ENCODE data around the gene ITIH3. TPM values are rescaled to one million over a fixed set of nuclear protein-coding genes. Genes with fewer than 3 reads are reported as not detected.

Gene ITIH3
- polyA plus RNA-seq, 1 experiment: 1.7 TPM

DNA sequence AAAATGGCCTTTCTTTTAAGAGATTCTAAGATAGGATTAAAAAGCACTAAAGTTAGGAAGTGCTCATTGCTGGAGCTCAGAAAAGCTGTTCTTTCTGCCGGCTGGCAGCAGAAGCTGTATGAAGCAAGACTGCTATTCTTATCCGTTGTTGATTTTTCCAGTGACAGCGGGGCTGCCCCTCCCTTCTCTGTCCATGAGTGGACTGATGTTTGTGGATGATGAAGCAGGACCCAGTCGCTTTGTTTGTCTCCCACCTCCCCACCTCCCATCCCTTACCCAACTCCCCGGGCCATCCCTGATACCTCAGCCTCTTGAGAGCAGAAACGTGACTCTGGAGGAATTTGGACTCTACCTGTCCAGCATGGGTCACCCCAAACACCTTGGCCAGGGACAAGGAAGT is 50.6 kb downstream of the ITIH3 start:
- Histone ChIP-seq H3K4me3 (ENCODE audit: low read depth, low read length) (no peak overlapping the region), H3K27me3 (ENCODE audit: control insufficient read depth, insufficient read depth, low read length) (no peaks in the 10 kb centered on the region), H3K36me3 (ENCODE audit: control insufficient read depth, insufficient read depth, low read length) (peaks cover 9% of the 10 kb centered on the region)
- DNase-seq (ENCODE audit: low read depth): no peak
- POLR2A ChIA-PET: no interaction called here
- TF ChIP-seq, protein P1, sequence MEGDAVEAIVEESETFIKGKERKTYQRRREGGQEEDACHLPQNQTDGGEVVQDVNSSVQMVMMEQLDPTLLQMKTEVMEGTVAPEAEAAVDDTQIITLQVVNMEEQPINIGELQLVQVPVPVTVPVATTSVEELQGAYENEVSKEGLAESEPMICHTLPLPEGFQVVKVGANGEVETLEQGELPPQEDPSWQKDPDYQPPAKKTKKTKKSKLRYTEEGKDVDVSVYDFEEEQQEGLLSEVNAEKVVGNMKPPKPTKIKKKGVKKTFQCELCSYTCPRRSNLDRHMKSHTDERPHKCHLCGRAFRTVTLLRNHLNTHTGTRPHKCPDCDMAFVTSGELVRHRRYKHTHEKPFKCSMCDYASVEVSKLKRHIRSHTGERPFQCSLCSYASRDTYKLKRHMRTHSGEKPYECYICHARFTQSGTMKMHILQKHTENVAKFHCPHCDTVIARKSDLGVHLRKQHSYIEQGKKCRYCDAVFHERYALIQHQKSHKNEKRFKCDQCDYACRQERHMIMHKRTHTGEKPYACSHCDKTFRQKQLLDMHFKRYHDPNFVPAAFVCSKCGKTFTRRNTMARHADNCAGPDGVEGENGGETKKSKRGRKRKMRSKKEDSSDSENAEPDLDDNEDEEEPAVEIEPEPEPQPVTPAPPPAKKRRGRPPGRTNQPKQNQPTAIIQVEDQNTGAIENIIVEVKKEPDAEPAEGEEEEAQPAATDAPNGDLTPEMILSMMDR (IDR thresholded peaks at IDR 0.05; ENCODE audit: insufficient read depth, low read depth, low read length): no peak
- CTCF ChIA-PET: interaction anchor here (0.6 to 5.5 kb wide), 13 partner anchors 9 to 441 kb away, joined by 3 to 30 read pairs (median 4); partner anchors contain the start of gene MUSTN1

DNA sequence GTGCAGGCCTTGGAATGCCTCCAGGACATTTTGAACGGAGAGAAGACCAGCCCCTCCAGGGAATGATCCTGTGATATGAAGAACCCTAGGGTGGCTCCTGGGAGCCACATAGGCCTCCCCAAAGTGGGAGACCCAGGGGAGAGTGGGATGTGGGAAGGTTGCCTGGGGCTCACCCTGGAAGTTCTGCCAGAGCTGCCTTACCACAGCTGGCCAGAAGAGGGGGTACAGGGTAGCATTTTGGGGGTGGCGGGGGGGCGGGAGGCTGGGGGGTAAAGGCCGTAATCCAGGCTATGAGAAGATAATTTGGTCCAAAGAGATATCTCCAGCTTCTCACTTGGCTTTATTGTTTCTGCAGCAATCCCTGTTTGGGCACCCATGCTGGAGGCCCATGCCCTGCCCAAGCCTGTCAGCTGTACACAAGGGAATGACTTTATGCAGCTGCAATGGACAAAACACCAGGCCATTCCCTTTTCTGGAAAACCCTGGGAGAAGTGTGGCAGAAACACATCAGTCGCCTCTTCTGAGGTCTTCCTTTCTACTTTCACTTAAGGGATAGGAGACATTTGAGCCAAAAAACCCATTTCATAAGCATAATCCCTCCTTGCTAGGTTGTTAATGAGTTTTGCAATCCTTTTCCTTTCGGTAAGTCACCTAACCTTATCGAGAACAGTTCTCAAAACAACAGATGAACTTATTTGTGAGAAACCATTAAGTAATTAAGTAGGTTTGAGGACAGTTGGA is 51.3 kb downstream of the ITIH3 start:
- DNase-seq (ENCODE audit: low read depth): no peak
- ChIA-PET POLR2A (no interaction called here), CTCF (interaction anchor here (0.7 to 5.5 kb wide), 10 partner anchors 10 to 440 kb away, joined by 3 to 30 read pairs (median 4); partner anchors contain the start of gene MUSTN1)
- Histone ChIP-seq H3K27me3 (ENCODE audit: control insufficient read depth, insufficient read depth, low read length) (no peaks in the 10 kb centered on the region), H3K4me3 (ENCODE audit: low read depth, low read length) (no peak overlapping the region), H3K36me3 (ENCODE audit: control insufficient read depth, insufficient read depth, low read length) (peaks cover 8% of the 10 kb centered on the region)
- TF ChIP-seq, protein P1 (IDR thresholded peaks at IDR 0.05; ENCODE audit: insufficient read depth, low read depth, low read length): peak; percentile 55

DNA sequence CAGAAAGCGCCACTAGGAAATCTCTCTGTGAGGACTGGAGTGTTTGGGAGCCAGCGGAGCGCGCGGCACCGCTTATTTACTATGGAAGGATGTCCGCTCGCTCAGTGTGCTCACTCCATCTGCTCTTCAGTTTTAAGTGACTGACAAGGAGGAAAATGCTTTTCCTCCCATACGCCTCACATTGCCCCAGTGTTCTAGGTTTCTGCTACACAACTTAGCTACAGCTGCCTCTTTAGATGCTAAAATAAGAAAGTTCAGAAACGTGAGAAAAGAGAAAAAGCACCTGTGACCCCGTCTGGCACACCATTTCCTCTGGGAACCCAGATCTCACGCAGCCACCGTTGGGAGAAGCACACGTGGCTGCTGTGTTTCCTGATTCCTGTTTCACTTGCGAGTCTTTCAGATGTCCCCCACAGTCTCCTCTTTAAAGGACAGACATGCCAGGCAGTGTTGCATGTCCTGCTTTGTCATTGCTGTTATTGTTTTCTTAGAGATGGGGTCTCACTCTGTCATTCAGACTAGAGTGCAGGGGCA is 51.9 kb downstream of the ITIH3 start:
- TF ChIP-seq, protein P1 (IDR thresholded peaks at IDR 0.05; ENCODE audit: insufficient read depth, low read depth, low read length): no peak
- CTCF ChIA-PET: interaction anchor here (1.1 to 5.5 kb wide), 5 partner anchors 10 to 88 kb away, joined by 3 to 30 read pairs (median 5); partner anchors contain the start of gene MUSTN1
- no peak overlapping the region for H3K4me3 ChIP-seq (ENCODE audit: low read depth, low read length)
- peaks cover 6% of the 10 kb centered on the region for H3K36me3 ChIP-seq (ENCODE audit: control insufficient read depth, insufficient read depth, low read length)
- H3K27me3 ChIP-seq (ENCODE audit: control insufficient read depth, insufficient read depth, low read length): no peaks in the 10 kb centered on the region
- DNase-seq (ENCODE audit: low read depth): no peak
- POLR2A ChIA-PET: no interaction called here

DNA sequence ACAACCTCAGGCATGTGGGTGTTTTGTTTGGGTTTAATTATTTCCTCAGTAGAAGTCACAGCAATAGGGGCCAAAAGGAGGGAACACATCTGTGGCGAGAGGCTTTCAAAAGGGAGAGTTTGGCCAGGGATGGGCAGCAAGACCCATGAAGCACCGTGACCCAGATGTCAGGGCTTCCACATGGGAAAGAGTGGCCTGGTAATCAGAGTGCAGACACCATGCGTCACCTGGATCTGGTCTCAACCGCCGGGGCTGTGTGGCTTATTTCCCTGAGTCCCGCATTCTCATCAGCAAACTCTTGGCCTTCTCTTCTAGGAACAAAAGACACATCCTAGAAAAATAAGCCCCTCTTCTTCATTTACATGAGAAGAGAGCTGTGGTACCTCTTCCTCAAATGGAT is 52.6 kb downstream of the ITIH3 start:
- TF ChIP-seq, protein P1 (IDR thresholded peaks at IDR 0.05; ENCODE audit: insufficient read depth, low read depth, low read length): no peak
- Histone ChIP-seq H3K36me3 (ENCODE audit: control insufficient read depth, insufficient read depth, low read length) (peaks cover 9% of the 10 kb centered on the region), H3K4me3 (ENCODE audit: low read depth, low read length) (no peak overlapping the region), H3K27me3 (ENCODE audit: control insufficient read depth, insufficient read depth, low read length) (no peaks in the 10 kb centered on the region)
- ChIA-PET CTCF (interaction anchor here (5.5 kb wide), 1 partner anchor 11 kb away, joined by 30 read pairs; the partner anchor contains the start of gene MUSTN1), POLR2A (no interaction called here)
- DNase-seq (ENCODE audit: low read depth): no peak

DNA sequence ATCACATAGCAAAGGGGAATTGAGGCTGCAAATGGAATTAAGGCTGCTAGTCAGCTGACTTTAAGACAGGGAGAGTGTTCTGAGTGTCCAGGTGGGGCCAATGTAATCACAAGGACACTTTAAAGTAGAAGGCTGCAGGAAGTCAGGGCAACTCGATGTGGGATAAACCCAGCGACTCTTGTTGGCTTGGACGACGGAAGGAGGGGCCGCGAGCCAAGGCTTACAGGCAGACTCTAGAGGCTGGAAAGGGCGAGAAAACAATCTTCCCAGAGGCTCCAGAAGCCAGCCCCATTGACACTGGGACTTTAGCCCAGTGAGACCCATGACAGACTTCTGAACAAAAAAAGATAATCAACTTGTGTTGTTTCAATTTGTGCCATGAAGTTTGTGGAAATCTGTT is 53.1 kb downstream of the ITIH3 start:
- TF ChIP-seq, protein P1 (IDR thresholded peaks at IDR 0.05; ENCODE audit: insufficient read depth, low read depth, low read length): no peak
- ChIA-PET CTCF (interaction anchor here (1.4 to 5.5 kb wide), 3 partner anchors 12 to 87 kb away, joined by 6 to 30 read pairs (median 16); partner anchors contain the start of gene MUSTN1), POLR2A (no interaction called here)
- H3K4me3 ChIP-seq (ENCODE audit: low read depth, low read length): no peak overlapping the region
- DNase-seq (ENCODE audit: low read depth): no peak
- H3K27me3 ChIP-seq (ENCODE audit: control insufficient read depth, insufficient read depth, low read length): no peaks in the 10 kb centered on the region
- H3K36me3 ChIP-seq (ENCODE audit: control insufficient read depth, insufficient read depth, low read length): peaks cover 7% of the 10 kb centered on the region

Data from BJ (cell line).